NCI-H510A (cell line): Measurements from ENCODE around the gene EIF1AD.

Experiments used
- DNase-seq: peaks from one replicate; lab custom pipeline; 2025; lab: John Stamatoyannopoulos, UW

The EIF1AD gene

GRCh38 chr11:66004186-66004585 is 2.2 kb upstream of the EIF1AD start:
- DNase-seq = no peak

GRCh38 chr11:66003291-66003690 is 1.3 kb upstream of the EIF1AD start:
- no peak for DNase-seq

DNA sequence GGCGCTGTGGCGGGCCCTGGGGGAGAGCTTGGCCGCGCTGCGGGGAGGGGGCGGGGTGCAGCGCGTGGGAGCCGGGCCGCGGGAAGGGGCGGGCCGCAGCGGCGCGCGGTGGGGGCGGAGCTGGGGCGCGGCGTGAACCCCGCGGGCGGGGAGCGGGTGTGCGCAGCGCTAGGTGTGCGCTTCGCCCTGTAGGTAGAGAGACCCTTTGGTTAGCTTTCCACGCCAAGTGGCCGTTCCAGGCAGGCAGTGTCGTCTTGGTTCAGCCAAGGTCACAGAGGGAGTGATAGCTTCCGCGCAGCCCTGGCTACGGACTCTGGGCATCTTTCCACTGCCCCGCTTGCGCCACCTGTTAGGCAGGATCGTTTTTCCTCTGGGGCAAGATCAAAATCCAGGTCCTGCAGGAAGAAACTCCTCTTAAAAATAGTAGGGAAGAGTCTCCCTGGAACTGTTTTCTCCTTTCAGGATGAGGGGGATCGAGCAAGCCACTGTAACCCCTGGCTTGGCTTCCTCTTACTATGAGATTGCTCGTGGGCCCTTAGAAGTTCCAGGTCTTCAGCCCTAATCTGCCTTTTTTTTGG is 780 bp upstream of the EIF1AD start:
- no peak for DNase-seq

DNA sequence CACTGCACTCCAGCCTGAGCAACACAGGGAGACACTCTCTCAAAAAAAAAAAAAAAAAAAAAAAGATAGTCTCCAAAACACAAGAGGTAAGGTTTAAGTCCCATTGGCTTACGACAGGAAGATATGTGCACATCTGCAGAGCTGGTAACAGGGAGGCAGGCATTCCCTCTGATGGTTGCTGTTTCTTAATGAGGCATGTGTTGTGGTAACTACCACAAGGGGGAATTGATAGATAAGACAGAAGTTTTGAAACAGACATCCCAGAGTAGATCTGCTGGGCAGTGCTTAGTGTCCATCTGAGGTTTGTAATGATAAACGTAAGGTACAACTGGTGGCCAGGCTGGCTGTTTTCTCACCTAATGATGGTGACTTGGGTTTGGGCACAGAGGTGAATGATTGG is 4.7 kb downstream of the EIF1AD start:
- DNase-seq = no peak

- DNase-seq = no peak
Observed at GRCh38 chr11:65992056-65992455, 9.9 kb downstream of the EIF1AD start.

GRCh38 chr11:65988791-65989592 is 13.0 kb downstream of the EIF1AD start:
- peak; percentile 80 for DNase-seq

DNA sequence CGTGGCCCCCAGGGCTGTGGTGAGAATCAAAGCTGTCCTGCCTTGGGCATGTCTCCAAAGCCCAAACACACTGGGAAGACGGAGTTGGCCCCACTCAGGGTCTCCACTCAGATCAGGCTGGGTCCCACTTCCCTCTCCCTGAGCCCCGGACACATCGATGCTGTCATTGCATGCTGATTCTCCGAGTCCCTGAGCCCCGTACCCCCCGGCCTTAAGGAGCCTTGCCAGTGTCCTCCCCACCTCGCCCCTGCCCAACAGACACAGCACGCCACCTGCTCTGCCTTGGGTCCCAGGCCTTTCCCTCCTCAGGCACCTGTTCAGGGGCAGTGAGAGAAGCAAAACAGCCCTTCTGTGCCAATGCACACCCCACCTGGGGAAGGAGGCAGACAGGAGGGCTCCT is 14.6 kb downstream of the EIF1AD start:
- DNase-seq = no peak

DNA sequence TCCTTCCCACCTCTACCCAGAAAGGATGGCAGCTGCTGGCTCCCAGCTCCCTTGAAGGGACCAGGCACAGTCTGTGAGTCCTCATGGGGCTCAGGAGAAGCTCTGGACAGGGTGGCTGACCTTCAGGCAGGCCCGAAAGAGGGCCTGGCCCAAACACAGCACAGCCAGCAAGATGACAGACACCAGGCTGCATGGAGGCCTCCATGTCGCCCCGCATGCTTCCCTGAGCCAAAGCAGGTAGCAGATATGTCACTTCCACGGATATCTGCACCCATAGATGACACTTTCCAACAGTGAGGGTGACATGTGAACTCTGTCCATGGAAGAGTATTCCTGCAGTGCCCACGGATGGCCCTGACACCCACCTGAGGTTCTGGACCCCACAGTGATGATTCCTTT is 18.4 kb downstream of the EIF1AD start:
- no peak for DNase-seq

DNA sequence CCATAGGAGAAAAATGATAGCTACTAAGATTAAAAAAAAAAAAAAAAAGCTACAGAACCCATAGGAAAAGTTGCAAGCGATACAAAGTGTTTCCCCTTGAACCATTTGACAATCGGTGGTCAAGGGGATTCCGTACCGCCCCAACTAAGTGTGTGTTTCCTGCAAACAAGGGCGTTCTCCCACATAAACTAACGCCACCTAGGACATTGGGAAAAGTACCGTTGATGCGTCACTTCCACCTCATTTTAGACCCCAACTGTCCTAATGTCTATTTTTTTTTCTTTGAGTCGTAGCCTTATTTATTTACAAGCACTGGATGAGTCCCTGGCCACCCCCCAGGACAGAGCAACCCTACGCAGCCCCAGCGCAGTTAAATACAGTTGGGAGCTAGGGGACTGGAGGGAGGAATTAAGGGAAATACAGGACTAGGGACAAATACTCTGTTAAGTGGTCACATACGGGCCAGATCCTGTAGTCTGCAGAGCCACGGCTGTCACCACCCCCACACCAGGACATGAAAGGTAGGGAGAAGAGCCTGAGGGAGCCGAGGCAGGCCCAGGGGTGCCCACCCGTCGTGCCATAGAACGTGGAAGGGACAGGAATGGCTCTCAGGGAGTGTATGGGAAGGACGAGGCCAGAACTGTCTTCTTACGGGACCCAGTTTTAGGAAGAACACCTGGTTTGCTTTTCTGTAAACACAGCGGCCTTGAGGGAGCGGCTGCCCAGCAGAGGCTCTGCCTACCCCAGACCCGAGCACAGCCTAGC is 19.0 kb downstream of the EIF1AD start:
- DNase-seq = no peak

GRCh38 chr11:65981972-65982823 is 19.8 kb downstream of the EIF1AD start:
- no peak for DNase-seq

DNA sequence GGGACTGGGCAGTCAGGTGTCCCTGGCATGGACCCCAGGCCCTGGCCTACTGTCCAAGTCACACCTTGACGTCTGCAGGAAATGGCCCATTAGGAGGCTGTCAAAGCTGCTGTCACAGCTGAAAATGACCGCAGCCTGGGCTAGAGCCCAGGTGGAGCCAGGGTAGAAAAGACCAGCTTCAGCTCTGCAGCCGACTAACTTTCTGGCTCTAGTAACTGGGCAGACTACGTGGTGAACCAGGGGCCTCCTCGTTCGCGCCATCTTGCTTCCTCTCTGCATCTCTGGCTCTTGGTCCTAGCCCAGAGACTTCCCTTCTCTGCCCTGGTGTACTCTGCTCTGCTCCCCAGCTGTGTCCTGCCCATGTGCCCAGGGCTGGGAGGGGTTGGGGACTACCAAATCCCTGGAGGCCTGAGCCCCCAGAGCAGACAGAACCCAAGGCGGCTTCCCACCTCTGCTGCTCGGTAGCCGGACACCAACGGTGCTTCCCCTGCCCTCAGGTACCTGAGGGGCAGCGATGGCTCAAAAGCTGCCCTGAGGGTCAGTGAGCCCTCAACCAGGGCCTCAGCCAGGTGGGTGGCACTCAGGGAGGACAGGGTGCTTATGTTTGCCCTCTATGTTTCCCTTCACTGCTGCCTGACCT is 20.7 kb downstream of the EIF1AD start:
- no peak for DNase-seq

DNA sequence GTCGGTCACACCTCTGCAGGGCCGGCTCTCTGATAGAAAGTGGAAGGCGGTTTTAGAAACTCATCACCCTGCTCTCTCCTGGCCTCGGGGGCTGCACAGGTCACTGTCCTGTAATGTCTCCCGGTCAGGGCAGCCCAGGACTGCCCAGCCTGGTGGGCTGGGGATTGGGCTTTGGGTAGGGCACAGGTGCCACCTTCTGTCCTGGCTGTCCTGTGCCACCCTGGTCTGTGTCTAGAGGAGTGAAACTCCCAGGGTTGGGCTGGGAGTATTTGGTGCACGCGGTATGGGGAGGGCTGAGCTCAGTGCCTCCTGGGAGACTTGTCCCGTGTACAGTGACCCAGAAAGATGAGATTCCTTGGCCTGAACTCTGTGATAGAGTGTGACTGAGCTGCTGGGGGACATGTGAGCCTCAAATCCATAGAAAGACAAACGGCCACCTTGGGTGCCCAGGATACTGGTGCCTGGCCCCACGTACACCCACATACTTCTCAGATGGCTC is 22.6 kb downstream of the EIF1AD start:
- DNase-seq = no peak

- DNase-seq = no peak
Observed at GRCh38 chr11:65978391-65979238, 23.3 kb downstream of the EIF1AD start.

DNA sequence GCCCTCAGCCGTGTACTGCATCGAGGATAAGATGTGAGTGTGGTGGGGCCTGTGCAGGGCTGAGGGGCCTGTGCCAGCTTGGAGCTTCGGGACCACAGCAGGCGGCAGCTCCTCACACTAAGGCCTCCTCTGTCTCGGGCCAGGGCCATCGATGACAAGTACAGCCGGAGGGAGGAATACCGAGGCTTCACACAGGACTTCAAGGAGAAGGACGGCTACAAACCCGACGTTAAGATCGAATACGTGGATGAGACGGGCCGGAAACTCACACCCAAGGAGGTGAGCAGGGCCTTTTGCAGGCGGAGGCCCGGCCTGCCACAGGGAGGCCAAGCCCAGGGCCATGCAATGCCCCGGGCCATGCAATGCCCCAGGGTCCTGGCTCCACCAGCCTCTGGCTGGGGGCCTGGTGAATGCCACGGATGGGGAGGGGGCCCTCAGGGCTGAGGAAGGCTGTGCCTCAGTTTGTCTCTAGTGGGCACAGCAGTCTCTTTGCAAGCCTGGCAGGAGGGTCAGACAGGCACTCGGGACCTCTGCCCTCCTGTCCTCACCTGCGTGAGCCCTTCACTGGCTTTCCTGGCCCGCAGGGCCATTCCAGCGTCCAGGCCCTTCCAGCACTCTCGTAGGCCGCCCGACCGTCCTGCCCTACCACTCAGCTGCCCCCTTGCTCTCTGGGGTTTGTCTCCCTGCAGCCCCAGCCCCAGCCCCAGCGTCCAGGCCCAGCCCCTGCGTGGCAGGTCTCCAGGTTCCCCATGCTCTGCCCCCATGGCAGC is 24.2 kb downstream of the EIF1AD start:
- no peak for DNase-seq

GRCh38 chr11:65976216-65977176 is 25.5 kb downstream of the EIF1AD start:
- no peak for DNase-seq

GRCh38 chr11:65975771-65976170 is 26.2 kb downstream of the EIF1AD start:
- no peak for DNase-seq

- DNase-seq = no peak
Observed at GRCh38 chr11:65973439-65974110, 28.4 kb downstream of the EIF1AD start.

DNA sequence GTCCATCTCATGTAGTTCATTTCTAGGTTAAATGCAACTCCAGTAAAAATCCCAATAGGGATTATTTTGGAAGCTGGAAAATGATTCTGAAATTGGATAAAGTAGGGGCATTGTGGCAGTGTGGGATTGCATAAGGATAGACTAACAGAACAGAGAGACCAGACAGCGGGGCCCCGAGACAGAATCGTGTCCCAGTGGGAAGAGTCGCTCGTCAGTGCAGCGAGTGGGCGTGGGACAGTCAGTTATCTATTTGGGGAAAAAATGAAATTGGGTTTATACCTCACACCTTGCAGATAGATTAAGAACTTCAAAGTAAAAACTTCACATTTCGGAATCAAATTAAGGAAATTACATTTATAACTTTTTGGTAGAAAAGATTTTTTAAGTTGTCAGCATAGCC is 29.8 kb downstream of the EIF1AD start:
- no peak for DNase-seq
